ENCODE data around the gene FHIT.

Gene FHIT

DNA sequence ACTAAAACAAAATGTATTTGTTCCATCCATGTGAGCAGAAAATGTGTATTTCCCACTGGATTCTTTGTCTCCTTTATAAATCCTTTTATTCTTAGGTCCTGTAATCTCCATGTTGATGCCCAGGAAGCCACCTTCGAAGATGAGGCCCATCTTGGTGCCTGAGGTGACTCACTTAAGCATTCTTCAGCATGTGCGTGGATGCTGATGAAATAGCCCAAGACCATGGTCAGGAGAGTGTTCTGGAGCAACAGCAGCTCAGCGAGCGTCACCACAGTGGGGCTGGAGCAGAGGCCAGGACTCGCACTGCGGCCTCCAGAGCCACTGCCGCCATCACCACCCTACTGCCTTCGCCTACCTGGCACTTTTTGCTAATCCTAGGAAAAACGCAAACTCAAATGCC lies 520.9 kb downstream of the FHIT start:
- H3K4me3 ChIP-seq (ENCODE audit: low read length) = no peak overlapping the region
- H3K9me3 ChIP-seq (ENCODE audit: insufficient read depth, low read length) = no peaks in the 10 kb centered on the region
- no peak overlapping the region for H3K4me2 ChIP-seq (ENCODE audit: low read length)
- H3K4me1 ChIP-seq (ENCODE audit: low read length) = no peaks in the 10 kb centered on the region
- TF ChIP-seq EZH2phosphoT487 (IDR thresholded peaks at IDR 0.05; ENCODE audit: low read depth) = no peak
- TF ChIP-seq, protein P1, sequence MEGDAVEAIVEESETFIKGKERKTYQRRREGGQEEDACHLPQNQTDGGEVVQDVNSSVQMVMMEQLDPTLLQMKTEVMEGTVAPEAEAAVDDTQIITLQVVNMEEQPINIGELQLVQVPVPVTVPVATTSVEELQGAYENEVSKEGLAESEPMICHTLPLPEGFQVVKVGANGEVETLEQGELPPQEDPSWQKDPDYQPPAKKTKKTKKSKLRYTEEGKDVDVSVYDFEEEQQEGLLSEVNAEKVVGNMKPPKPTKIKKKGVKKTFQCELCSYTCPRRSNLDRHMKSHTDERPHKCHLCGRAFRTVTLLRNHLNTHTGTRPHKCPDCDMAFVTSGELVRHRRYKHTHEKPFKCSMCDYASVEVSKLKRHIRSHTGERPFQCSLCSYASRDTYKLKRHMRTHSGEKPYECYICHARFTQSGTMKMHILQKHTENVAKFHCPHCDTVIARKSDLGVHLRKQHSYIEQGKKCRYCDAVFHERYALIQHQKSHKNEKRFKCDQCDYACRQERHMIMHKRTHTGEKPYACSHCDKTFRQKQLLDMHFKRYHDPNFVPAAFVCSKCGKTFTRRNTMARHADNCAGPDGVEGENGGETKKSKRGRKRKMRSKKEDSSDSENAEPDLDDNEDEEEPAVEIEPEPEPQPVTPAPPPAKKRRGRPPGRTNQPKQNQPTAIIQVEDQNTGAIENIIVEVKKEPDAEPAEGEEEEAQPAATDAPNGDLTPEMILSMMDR (IDR thresholded peaks at IDR 0.05; ENCODE audit: low read depth, low read length) = no peak
- H3K27me3 ChIP-seq (ENCODE audit: low read depth, low read length) = no peaks in the 10 kb centered on the region
- no peak overlapping the region for H3K27ac ChIP-seq (ENCODE audit: low read length)
- no peak overlapping the region for H2AFZ ChIP-seq (ENCODE audit: low read depth, low read length)
- no peaks in the 10 kb centered on the region for H3K36me3 ChIP-seq (replicated peaks; ENCODE audit: low read depth, low read length)
- H4K20me1 ChIP-seq (ENCODE audit: insufficient read depth, low read length) = no peaks in the 10 kb centered on the region
- H3K9ac ChIP-seq (ENCODE audit: low read length) = no peak overlapping the region
- H3K79me2 ChIP-seq (ENCODE audit: low read length) = no peaks in the 10 kb centered on the region

DNA sequence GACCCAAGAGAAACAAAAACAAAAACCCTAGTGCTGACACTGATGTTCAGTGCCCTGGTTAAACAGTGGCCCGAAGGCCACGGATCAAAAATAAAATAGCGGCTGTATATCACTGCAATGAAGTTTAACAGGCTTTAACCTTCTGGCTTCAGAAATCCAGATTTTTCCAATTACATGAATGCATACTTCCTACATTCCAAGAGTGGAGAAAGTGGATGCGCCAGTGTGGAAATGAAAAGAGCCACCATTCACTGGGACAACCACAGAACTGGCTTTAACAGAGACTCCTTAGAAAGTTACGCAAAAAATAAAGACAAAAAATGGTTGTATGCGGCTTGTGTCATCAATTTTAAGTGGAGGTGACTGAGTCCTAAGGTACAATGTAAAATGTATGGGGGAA lies 522.2 kb downstream of the FHIT start:
- Histone ChIP-seq H3K4me2 (ENCODE audit: low read length) (no peak overlapping the region), H3K4me3 (ENCODE audit: low read length) (no peak overlapping the region), H3K79me2 (ENCODE audit: low read length) (no peaks in the 10 kb centered on the region), H2AFZ (ENCODE audit: low read depth, low read length) (no peak overlapping the region), H3K27ac (ENCODE audit: low read length) (no peak overlapping the region), H3K4me1 (ENCODE audit: low read length) (no peaks in the 10 kb centered on the region), H3K36me3 (replicated peaks; ENCODE audit: low read depth, low read length) (no peaks in the 10 kb centered on the region), H3K9me3 (ENCODE audit: insufficient read depth, low read length) (no peaks in the 10 kb centered on the region), H4K20me1 (ENCODE audit: insufficient read depth, low read length) (no peaks in the 10 kb centered on the region), H3K27me3 (ENCODE audit: low read depth, low read length) (no peaks in the 10 kb centered on the region), H3K9ac (ENCODE audit: low read length) (no peak overlapping the region)
- TF ChIP-seq, protein P1 (IDR thresholded peaks at IDR 0.05; ENCODE audit: low read depth, low read length) = no peak
- no peak for TF ChIP-seq EZH2phosphoT487 (IDR thresholded peaks at IDR 0.05; ENCODE audit: low read depth)

GRCh38 chr3:60728006-60728405 lies 523.2 kb downstream of the FHIT start:
- H3K4me3 ChIP-seq (ENCODE audit: low read length) = no peak overlapping the region
- TF ChIP-seq, protein P1 (IDR thresholded peaks at IDR 0.05; ENCODE audit: low read depth, low read length) = no peak
- no peak for TF ChIP-seq EZH2phosphoT487 (IDR thresholded peaks at IDR 0.05; ENCODE audit: low read depth)
- no peak overlapping the region for H2AFZ ChIP-seq (ENCODE audit: low read depth, low read length)
- no peaks in the 10 kb centered on the region for H3K9me3 ChIP-seq (ENCODE audit: insufficient read depth, low read length)
- no peak overlapping the region for H3K4me2 ChIP-seq (ENCODE audit: low read length)
- H3K36me3 ChIP-seq (replicated peaks; ENCODE audit: low read depth, low read length) = no peaks in the 10 kb centered on the region
- H3K27me3 ChIP-seq (ENCODE audit: low read depth, low read length) = no peaks in the 10 kb centered on the region
- H3K9ac ChIP-seq (ENCODE audit: low read length) = no peak overlapping the region
- no peaks in the 10 kb centered on the region for H3K4me1 ChIP-seq (ENCODE audit: low read length)
- no peaks in the 10 kb centered on the region for H4K20me1 ChIP-seq (ENCODE audit: insufficient read depth, low read length)
- H3K79me2 ChIP-seq (ENCODE audit: low read length) = no peaks in the 10 kb centered on the region
- no peak overlapping the region for H3K27ac ChIP-seq (ENCODE audit: low read length)

GRCh38 chr3:60720736-60721135 lies 530.5 kb downstream of the FHIT start:
- Histone ChIP-seq H3K79me2 (ENCODE audit: low read length) (no peaks in the 10 kb centered on the region), H3K27me3 (ENCODE audit: low read depth, low read length) (no peaks in the 10 kb centered on the region), H3K4me2 (ENCODE audit: low read length) (no peak overlapping the region), H3K27ac (ENCODE audit: low read length) (no peak overlapping the region), H2AFZ (ENCODE audit: low read depth, low read length) (no peak overlapping the region), H4K20me1 (ENCODE audit: insufficient read depth, low read length) (no peaks in the 10 kb centered on the region), H3K9me3 (ENCODE audit: insufficient read depth, low read length) (no peaks in the 10 kb centered on the region), H3K4me1 (ENCODE audit: low read length) (no peaks in the 10 kb centered on the region), H3K4me3 (ENCODE audit: low read length) (no peak overlapping the region), H3K9ac (ENCODE audit: low read length) (no peak overlapping the region), H3K36me3 (replicated peaks; ENCODE audit: low read depth, low read length) (no peaks in the 10 kb centered on the region)
- TF ChIP-seq, protein P1 (IDR thresholded peaks at IDR 0.05; ENCODE audit: low read depth, low read length) = no peak
- TF ChIP-seq EZH2phosphoT487 (IDR thresholded peaks at IDR 0.05; ENCODE audit: low read depth) = no peak
